OCI-LY7 (cell line): Measurements from ENCODE around the gene ZDBF2.

Experiments
- CTCF ChIP-seq: fragments of 200-600 bp; sonication (generic); conservative IDR thresholded peaks from 2 replicates; pipeline ENCODE4 v1.5.1; 2014; ENCODE audit warnings: mild to moderate bottlenecking, antibody characterized with exemption, low read length, moderate library complexity, mixed read lengths
- EZH2phosphoT487 ChIP-seq: fragments of 200-600 bp; sonication (generic); IDR thresholded peaks from 2 replicates; pipeline ENCODE4 v1.6.1; 2018; ENCODE audit warnings: low read depth, borderline replicate concordance, mild to moderate bottlenecking, mixed run types, antibody characterized with exemption, low read length, moderate library complexity, mixed read lengths

GRCh38 chr2:206232287-206233035, 42.0 kb upstream of the ZDBF2 start:
- no peak for TF ChIP-seq CTCF
- no peak for TF ChIP-seq EZH2phosphoT487
